ENCODE results near the gene ITPK1. TPM values are rescaled to one million over a fixed set of nuclear protein-coding genes. Genes with fewer than 3 reads are reported as not detected.

Gene ITPK1
- total and polyA plus RNA-seq, 10 of the 15 experiments (the other 5 are each of a cell fraction or from before 2014, with no cell fraction given): 1.3 to 73.2 (median 27.0) TPM

- DNase-seq (ENCODE audit: low read depth, low spot score) (no peak), FAIRE-seq (no peak), ATAC-seq (no peak)
- no TSS peak for BruUV-seq (replicated peaks)
- H3K27ac ChIP-seq (ENCODE audit: control insufficient read depth, insufficient read depth): no peak overlapping the region
- H4K20me1 ChIP-seq (ENCODE audit: control insufficient read depth, insufficient read depth): no peaks in the 10 kb centered on the region
- no peak overlapping the region for H3K9ac ChIP-seq (ENCODE audit: control insufficient read depth, insufficient read depth, low read length)
- H3K4me2 ChIP-seq (ENCODE audit: control insufficient read depth, insufficient read depth): no peak overlapping the region
- CTCF ChIA-PET: interaction anchor here (1.0 to 1.3 kb wide), 3 partner anchors 11 to 43 kb away, joined by 3 to 4 read pairs (median 3); no protein-coding TSS in a partner anchor
- SMC1A ChIA-PET (ENCODE audit: uncharacterized antibody, unreplicated experiment): interaction anchor here (1.7 kb wide), 1 partner anchor 44 kb away, joined by 4 read pairs; no protein-coding TSS in a partner anchor
- no peak overlapping the region for H3K4me3 ChIP-seq
- no peaks in the 10 kb centered on the region for H3K79me2 ChIP-seq (ENCODE audit: control insufficient read depth, insufficient read depth, low read length)
- H2AFZ ChIP-seq (ENCODE audit: control insufficient read depth, low read depth, low read length): no peak overlapping the region
- RAD21 ChIA-PET (ENCODE audit: unreplicated experiment): interaction anchor here (0.7 kb wide), 1 partner anchor 43 kb away, joined by 4 read pairs; no protein-coding TSS in a partner anchor
- H3K27me3 ChIP-seq (replicated peaks in 1 of 2; ENCODE audit: control insufficient read depth in 2 of 2, insufficient read depth in 2 of 2, low read length in 1 of 2): no peaks in the 10 kb centered on the region
- POLR2A ChIA-PET: no interaction called here
- intact Hi-C loops (cut with micrococcal nuclease; ENCODE audit: unreplicated experiment): no loop called here
- H3K36me3 ChIP-seq (ENCODE audit: control insufficient read depth in 2 of 2, insufficient read depth in 2 of 2, low read length in 1 of 2): no peaks in the 10 kb centered on the region
- no peaks in the 10 kb centered on the region for H3K9me3 ChIP-seq (replicated peaks; ENCODE audit: control insufficient read depth, insufficient read depth, low read length)
- in situ Hi-C loops (cut with MboI): no loop called here
- no peaks in the 10 kb centered on the region for H3K4me1 ChIP-seq (ENCODE audit: control insufficient read depth, insufficient read depth, low read length)
- 22% methylated on average over 8 of the region's 8 CpGs for whole genome bisulfite sequencing (ENCODE audit: insufficient coverage, insufficient replicate concordance, low lambda C conversion rate, missing lambda C conversion rate)
- TF ChIP-seq TARDBP (IDR thresholded peaks at IDR 0.05; ENCODE audit: borderline replicate concordance) (no peak), PAX5 (IDR thresholded peaks at IDR 0.05; ENCODE audit: borderline replicate concordance, low read depth, low read length) (no peak), ZBTB11 (CRISPR knock-in tag; IDR thresholded peaks at IDR 0.05) (no peak), IKZF2 (IDR thresholded peaks at IDR 0.05) (no peak), POLR2AphosphoS5 (IDR thresholded peaks at IDR 0.05; ENCODE audit: low read length) (no peak), MAX (IDR thresholded peaks at IDR 0.05; ENCODE audit: low read depth, low read length) (no peak), MTA3 (IDR thresholded peaks at IDR 0.05; ENCODE audit: borderline replicate concordance, low read length) (no peak), NR2C1 (IDR thresholded peaks at IDR 0.05) (no peak), IRF5 (IDR thresholded peaks at IDR 0.05; ENCODE audit: borderline replicate concordance) (no peak), ATF3 (IDR thresholded peaks at IDR 0.05; ENCODE audit: borderline replicate concordance, extremely low read depth, low read depth, low read length) (no peak), ATF7 (IDR thresholded peaks at IDR 0.05; ENCODE audit: low read depth) (no peak), ZZZ3 (IDR thresholded peaks at IDR 0.05; ENCODE audit: control insufficient read depth, insufficient read length, low read depth) (no peak), CBX3 (IDR thresholded peaks at IDR 0.05; ENCODE audit: borderline replicate concordance, low read depth) (no peak), PML (IDR thresholded peaks at IDR 0.05; ENCODE audit: low read length) (no peak)
Observed at GRCh38 chr14:93156693-93157369, 41.1 kb upstream of the ITPK1 start.

All from GM12878 (cell line).